Fibroblast of skin of right biceps (primary cell): ENCODE data around the gene CCDC51.
"Not testable (repeated sequence)": the region's sequence is repeated elsewhere in the genome, so short reads cannot be mapped to it uniquely, and the experiment has no call there.

Experiments
- DNase-seq: peaks from one replicate; pipeline ENCODE4 v3.0.0-alpha.2; 2013

CCDC51 gene

DNA sequence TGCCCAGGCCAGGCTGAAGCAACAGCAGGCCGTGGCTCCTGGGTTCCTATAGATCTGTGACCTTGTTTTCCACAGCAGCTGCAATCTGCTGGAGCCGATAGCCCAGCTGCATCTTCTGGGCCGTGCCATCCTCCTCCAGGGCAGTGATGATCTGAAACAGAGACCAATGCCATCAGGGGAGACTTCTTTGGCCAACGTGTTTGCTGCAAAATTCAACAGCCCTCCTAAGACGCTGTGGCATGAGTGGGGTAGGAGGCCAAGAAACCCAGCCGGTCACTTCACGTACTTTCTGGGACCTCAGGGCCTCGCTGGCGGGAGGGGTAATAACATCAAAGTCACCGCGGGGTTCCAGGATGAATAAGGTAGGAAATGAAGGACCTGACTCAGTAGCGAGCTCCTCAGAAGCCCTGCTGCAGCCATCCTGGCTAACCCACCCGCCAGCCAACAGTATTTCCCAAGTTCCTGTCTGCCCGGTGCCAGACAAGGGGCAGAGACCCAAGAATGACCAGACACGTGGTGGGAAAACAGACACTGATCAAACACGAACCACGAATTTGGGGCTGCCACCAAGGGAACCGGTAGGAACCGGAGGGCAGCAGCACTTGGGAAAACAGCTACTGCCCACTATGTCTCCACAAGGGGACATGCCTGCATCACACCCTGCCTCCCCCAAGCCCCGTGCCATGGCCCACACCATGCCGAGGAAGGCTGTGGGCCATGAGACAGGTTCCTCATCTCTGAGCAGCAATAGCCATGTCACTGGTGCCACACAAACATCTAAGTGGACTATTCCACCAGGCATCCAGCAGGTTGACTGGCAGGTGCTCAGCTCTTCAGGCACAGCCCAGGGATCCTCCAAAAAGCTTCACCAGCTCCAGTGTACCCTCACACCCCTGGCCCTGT lies 35.2 kb downstream of the CCDC51 start:
- DNase-seq, result no peak

- no peak for DNase-seq
Observed at GRCh38 chr3:48403533-48404439, 36.1 kb downstream of the CCDC51 start.

GRCh38 chr3:48402907-48403306 lies 37.0 kb downstream of the CCDC51 start:
- no peak for DNase-seq

DNA sequence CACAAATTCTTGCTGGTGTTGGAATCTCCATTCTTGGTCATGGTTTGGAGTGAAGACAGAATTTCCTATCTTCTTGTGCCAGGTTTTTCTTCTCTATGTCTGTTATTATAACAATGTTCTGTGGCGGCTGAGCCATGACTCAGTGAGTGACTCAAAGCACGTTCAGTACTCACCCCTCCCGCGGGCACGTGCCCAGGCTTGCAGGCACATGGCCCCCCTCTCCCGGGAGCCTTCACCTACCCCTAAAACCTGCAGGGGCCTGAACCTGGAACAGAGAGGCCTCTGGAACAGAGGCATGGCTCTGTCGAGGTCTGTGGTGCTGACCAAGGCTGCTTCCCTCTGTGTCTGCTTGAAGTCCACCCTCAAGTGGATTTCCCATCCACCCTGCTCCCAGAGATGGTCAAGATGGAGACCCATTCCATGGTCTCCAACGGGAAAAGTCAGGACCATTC lies 37.6 kb downstream of the CCDC51 start:
- DNase-seq, result peak; percentile 90

DNA sequence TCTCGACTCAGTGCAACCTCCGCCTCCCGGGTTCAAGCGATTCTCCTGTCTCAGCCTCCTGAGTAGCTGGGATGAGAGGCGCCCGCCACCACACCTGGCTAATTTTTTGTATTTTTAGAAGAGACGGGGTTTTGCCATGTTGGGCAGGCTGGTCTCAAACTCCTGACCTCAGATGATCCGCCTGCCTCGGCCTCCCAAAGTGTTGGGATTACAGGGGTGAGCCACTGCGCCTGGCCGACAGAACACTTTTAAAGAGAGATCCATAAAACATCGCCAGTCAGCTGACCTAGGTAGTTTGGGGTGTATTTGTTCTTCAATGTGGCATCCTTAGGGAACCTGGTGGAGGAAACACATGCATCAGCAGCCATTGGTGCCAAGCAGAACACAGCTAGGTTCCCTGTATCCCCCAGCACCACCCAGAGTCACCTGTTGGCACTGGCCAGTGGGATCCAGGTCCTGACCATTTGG lies 38.5 kb downstream of the CCDC51 start:
- not testable (repeated sequence) for DNase-seq

DNA sequence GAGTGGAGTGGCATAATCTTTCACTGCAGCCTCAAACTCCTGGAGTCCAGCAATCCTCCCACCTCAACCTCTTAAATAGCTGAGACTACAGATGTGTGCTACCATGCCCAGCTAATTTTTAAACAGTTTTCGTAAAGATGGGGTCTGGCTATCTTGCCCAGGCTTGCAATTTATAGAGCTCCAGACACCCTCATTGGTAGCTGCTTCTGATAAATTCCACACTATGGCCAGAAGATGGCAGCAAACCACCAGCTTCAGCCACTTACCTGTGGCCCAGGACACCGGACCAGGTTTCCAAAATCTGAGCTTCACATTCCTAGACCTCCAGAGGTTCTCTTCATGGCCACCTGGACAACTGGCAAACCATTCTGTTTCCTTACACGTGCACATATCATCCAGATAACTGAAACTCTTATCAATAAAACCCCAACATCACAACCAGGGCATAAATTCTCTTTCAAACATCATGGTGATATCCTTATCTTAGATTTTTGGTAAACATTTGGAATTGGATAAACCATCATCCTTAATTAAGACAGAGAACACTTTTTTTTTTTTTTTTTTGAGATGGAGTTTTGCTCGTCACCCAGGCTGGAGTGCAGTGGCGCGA lies 39.0 kb downstream of the CCDC51 start:
- DNase-seq, result peak; percentile 60

- no peak for DNase-seq
Observed at GRCh38 chr3:48399387-48400172, 40.3 kb downstream of the CCDC51 start.

DNA sequence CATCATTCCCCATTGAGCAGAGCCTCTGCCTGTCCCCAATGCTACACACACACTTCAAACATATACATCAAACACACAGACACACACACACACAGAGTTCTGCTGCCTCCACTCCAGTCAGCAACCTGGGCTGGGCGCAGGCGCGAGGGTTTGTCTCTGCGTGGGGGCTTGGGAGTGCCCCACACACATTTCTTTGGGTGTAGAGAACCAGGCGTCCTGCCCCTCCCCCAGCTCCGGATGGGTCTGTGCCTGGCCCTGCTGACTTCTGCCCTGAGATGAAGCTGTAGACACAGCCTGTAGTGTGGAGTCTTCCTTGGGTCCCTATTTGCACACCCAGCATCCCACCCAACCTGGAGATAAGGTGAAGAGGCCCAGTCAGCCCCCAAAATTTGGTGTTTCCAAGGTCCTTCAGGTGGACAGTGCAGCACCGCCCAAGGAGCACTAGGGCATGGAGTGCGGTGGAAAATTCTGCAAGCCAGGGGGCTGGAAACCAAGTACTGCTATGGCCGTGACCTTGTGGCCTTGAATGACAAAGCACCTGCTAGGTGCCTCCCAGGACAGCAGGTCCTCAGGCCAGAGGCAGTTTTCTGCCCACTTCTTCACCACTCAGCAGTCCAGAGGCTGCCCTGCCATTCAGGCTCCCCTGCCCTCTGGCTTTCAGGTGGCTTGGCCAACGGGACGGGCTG lies 41.1 kb downstream of the CCDC51 start:
- DNase-seq, result no peak

GRCh38 chr3:48397767-48398681 lies 41.9 kb downstream of the CCDC51 start:
- DNase-seq, result no peak

DNA sequence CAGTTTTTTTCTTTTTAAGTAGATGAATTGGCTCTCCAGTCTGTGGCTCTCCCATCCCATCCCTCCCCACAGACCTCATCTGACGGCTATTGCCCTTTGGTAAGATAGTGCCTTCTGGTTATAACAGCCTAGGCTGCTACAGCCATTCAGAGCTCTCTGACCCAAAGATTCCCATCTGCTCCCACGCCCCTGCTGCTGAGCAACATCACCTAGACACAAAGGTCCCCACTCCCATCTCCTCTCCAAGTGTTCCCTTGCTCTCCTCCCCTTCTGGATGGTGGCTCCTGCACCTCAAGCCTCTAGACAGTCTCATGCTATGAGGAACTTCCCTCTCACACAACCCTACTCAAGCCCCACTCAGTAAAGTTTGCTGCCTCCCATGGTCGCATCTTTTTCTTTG lies 44.2 kb downstream of the CCDC51 start:
- DNase-seq, result no peak

- no peak for DNase-seq
Observed at GRCh38 chr3:48394391-48394790, 45.5 kb downstream of the CCDC51 start.

DNA sequence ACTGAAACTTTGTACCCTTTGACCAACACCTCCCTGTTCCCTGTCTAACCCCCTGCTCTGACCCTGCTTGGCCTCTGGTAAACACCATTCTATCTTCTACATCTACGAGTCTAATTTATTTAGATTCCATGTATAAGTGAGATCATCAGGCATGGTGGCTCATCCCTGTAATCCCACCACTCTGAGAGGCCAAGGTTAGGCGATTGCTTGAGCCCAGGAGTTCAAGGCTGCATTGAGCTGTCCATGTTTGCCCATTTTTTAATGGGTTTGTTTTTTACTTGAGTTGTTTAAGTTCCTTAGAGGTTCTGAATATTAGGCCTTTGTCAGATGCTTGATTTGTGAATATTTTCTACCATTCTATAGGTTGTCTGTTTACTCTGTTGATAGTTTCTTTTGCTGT lies 51.0 kb downstream of the CCDC51 start:
- DNase-seq, result no peak

GRCh38 chr3:48387634-48388033 lies 52.3 kb downstream of the CCDC51 start:
- no peak for DNase-seq
